ENCODE measurements around the gene LSM14A.
"Not testable (repeated sequence)": the region's sequence is repeated elsewhere in the genome, so short reads cannot be mapped to it uniquely, and the experiment has no call there.

Gene LSM14A

GRCh38 chr19:34244611-34245299, 72.5 kb downstream of the LSM14A start:
- no peak overlapping the region for H3K4me3 ChIP-seq
- H3K27ac ChIP-seq, result no peak overlapping the region

- H3K27ac ChIP-seq, result no peak overlapping the region
- H3K4me3 ChIP-seq, result no peak overlapping the region
These were observed 74.0 kb downstream of the LSM14A start for GRCh38 chr19:34246340-34246739.

- Histone ChIP-seq H3K27ac (no peak overlapping the region), H3K4me3 (no peak overlapping the region)
These were observed 76.6 kb downstream of the LSM14A start for GRCh38 chr19:34248941-34249340.

GRCh38 chr19:34253167-34253566, 80.9 kb downstream of the LSM14A start:
- peak overlapping the region in 1 of 7 experiments; percentile 71 for H3K4me3 ChIP-seq
- not testable (repeated sequence) for H3K27ac ChIP-seq

- peak overlapping the region in 16 of 21 experiments; percentile 82 to 99 (median 92) for H3K27ac ChIP-seq
These were observed 81.4 kb downstream of the LSM14A start for GRCh38 chr19:34253681-34254045.

GRCh38 chr19:34254046-34254697, 81.9 kb downstream of the LSM14A start, which contains the start of gene GARRE1:
TSS of gene GARRE1 (plus strand) at chr19:34254554. CDS start at chr19:34300474, 45,920 bp downstream.
- Histone ChIP-seq H3K4me3 (peak within 1 kb of the TSS; percentile 71 to 98 (median 91)), H3K27ac (peak within 1 kb of the TSS; percentile 82 to 99 (median 93))

More at GRCh38 chr19:34253681-34254045, 81.4 kb downstream of the LSM14A start:
- H3K4me3 ChIP-seq, result peak overlapping the region; percentile 71 to 98 (median 91)

GRCh38 chr19:34254698-34255432, 82.6 kb downstream of the LSM14A start:
- peak overlapping the region; percentile 41 to 99 (median 90) for H3K27ac ChIP-seq
- H3K4me3 ChIP-seq, result peak overlapping the region; percentile 71 to 98 (median 91)

GRCh38 chr19:34255546-34255945, 83.2 kb downstream of the LSM14A start:
- H3K27ac ChIP-seq, result peak overlapping the region in 8 of 21 experiments; percentile 91 to 98 (median 94)

GRCh38 chr19:34256835-34257558, 84.7 kb downstream of the LSM14A start:
- H3K4me3 ChIP-seq, result no peak overlapping the region
- H3K27ac ChIP-seq, result no peak overlapping the region

More at GRCh38 chr19:34255546-34255945, 83.2 kb downstream of the LSM14A start:
- peak overlapping the region; percentile 71 to 98 (median 91) for H3K4me3 ChIP-seq

GRCh38 chr19:34257559-34257924, 85.2 kb downstream of the LSM14A start:
- Histone ChIP-seq H3K27ac (no peak overlapping the region), H3K4me3 (no peak overlapping the region)

- Histone ChIP-seq H3K27ac (no peak overlapping the region), H3K4me3 (no peak overlapping the region)
These were observed 87.2 kb downstream of the LSM14A start for GRCh38 chr19:34259367-34260095.

- H3K27ac ChIP-seq, result no peak overlapping the region
- no peak overlapping the region for H3K4me3 ChIP-seq
These were observed 88.5 kb downstream of the LSM14A start for GRCh38 chr19:34260771-34261173.

- Histone ChIP-seq H3K27ac (no peak overlapping the region), H3K4me3 (no peak overlapping the region)
These were observed 89.2 kb downstream of the LSM14A start for GRCh38 chr19:34261334-34262109.

- Histone ChIP-seq H3K4me3 (no peak overlapping the region), H3K27ac (no peak overlapping the region)
These were observed 91.5 kb downstream of the LSM14A start for GRCh38 chr19:34263745-34264237.

GRCh38 chr19:34265221-34265650, 92.9 kb downstream of the LSM14A start:
- peak overlapping the region in 1 of 7 experiments; percentile 16 for H3K4me3 ChIP-seq
- peak overlapping the region in 10 of 21 experiments; percentile 1 to 75 (median 14) for H3K27ac ChIP-seq

GRCh38 chr19:34269081-34269480, 96.8 kb downstream of the LSM14A start:
- peak overlapping the region in 17 of 21 experiments; percentile 14 to 91 (median 81) for H3K27ac ChIP-seq
- H3K4me3 ChIP-seq, result no peak overlapping the region

GRCh38 chr19:34269489-34269888, 97.2 kb downstream of the LSM14A start:
- peak overlapping the region in 20 of 21 experiments; percentile 10 to 91 (median 80) for H3K27ac ChIP-seq
- H3K4me3 ChIP-seq, result no peak overlapping the region

All from skin epidermis (tissue), 12 donors.